HG03575 (cell line): ENCODE data around the gene GRM3.

ENCODE experiments used
- ATAC-seq: cut with Tn5 transposase; IDR thresholded peaks from one replicate; pipeline ENCODE4 v1.9.1; 2021; ENCODE audit not compliant: unreplicated experiment, insufficient number of reproducible peaks, low FRiP score; ENCODE audit errors: extremely low read depth

Gene GRM3

DNA sequence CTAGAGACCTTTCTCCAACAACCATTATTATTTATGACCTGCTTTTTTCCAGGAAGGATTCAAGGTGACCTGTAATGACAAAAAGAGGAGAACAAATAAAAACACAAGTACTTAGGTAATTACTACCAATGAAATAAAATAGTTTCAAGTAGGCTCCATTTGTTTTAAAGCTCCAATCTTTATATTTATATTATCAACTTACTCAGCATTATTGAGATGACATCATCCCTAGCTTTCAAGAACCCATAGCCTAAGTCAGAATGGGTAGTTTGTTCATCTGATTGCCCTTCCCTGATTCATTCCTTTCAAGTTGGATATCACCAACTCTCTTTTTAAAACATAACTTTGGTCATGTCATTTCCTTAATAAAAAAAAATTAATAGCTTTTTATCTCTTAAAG is 131.5 kb downstream of the GRM3 start:
- no peak for ATAC-seq

DNA sequence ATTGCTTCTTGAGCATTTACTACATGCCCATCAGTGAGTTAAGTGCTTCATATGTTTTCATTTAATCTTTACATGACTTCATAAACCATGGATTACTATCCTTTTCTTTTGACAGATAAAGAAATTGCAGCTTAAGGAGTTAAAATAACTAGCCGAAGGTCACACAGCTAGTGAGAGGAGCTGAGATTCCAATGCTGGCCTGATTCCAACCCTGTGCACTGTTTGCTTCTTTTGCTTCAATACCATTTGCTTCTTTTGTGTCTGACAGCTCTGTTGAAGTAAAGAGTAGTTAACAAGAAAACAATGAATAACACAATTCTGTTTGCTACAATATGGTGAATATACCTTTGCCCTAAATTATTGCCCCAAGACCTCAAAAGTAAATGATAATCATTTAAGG is 132.4 kb downstream of the GRM3 start:
- no peak for ATAC-seq

DNA sequence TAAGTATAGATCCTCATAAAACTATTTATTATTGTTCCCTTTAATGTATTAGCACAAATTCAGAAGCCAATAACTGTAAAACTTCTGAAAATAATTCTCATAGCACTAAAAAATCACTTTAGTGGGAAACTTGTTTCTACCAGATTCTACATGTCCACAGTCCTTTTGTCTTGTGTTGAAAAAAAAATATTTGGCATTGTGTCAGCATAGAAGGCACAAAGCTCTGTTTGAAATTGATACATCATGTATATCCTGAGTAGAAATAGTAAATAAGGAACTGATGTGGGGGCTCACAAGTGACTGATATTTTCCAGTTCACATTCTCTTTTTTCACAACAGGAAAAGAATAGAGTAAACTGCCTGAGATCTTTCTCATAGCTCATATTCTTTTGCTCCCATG is 134.6 kb downstream of the GRM3 start:
- no peak for ATAC-seq

DNA sequence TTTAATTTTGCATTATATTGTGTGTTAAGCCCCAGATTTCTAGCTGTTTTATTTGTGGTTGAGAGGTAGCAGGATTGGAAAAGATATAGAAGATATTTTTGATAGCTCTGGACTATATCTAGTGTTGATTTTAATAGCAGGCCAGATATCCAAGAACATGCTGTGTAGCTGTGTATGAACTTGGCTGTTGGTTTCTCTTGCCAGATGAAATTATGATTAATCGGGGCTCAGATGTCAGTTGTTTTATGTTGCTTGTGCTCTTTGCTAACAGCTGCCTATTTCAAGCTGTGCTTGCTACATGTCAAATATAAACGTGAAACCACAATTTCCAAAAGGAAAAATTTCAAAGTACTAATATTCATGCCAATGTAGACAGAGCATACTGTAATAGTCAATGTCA is 141.1 kb downstream of the GRM3 start:
- ATAC-seq, result no peak

DNA sequence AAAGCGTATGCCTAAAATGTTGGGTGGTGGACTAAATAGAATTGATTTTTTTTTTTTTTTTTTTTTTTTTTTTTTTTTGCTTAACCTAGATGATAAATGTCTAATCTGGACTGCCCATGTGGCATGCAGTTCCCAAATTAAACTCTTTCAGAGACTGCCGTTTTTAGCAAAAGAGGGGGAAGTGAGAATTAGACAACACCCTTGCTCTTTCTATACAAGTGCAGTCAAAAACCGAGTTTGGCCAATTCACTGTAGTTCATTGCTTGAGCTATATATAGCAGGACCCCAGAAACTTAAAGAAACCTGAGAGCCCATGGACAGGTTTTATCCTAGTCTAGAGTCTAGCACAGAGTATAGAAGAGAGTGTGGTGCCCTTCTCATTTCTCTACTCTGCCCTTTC is 141.9 kb downstream of the GRM3 start:
- peak; percentile 80 for ATAC-seq

DNA sequence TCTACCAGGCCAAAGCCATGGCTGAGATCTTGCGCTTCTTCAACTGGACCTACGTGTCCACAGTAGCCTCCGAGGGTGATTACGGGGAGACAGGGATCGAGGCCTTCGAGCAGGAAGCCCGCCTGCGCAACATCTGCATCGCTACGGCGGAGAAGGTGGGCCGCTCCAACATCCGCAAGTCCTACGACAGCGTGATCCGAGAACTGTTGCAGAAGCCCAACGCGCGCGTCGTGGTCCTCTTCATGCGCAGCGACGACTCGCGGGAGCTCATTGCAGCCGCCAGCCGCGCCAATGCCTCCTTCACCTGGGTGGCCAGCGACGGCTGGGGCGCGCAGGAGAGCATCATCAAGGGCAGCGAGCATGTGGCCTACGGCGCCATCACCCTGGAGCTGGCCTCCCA is 142.7 kb downstream of the GRM3 start:
- no peak for ATAC-seq

DNA sequence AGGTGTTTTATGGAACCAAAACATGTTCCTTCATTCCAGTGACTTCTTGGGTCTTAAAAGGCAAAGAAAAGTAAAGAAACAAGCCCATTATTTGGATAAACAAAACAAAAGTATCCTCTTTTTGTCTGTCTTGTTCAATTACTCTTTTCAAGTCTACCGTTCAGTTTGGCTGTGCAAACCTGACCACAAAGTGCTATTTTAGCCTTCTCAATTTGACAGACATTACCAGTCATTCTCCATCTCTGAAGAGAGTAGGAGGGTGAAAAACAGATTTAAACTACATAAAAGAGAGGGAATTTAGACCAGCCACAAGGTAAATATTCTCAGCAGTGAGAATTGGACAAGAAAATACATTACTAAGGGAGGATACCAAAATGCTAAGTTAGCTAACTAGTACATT is 145.2 kb downstream of the GRM3 start:
- peak; percentile 50 for ATAC-seq

DNA sequence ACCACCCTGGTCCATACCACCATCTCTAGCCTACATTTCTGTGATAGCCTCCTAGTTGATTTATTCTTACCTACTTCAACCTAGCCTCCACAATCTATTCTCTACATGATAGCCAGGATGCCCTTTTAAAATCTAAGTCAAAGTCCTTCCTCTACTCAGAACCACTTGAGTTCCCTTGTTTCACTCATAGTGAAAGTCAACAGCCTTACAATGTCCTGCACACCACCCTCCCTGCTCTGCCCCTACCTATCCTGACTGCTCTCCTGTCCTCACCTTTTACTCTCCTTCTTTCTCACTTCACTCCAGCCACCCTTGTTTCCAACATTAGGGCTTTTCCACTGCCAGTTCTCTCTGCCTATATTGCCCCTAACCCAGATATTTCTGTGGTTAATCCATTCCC is 146.7 kb downstream of the GRM3 start:
- ATAC-seq, result peak; percentile 40

DNA sequence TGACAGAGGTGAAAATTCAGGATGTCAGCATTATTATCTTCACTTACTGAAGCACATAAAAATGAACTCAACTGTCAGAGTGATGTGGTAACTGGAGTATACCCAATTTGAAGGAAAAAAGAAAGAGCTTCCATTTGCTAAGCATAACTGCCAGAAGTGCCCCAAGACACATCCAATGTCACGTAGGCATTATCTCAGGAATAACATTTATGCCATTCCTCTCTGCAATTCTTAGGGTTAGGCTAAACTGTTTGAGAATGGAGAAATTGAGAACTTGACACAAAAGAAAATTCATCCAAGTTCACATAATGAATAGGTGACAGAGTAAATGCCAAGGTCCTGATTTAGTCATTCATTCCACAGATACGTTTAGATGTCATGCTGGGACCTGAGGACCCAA is 148.6 kb downstream of the GRM3 start:
- ATAC-seq, result no peak

DNA sequence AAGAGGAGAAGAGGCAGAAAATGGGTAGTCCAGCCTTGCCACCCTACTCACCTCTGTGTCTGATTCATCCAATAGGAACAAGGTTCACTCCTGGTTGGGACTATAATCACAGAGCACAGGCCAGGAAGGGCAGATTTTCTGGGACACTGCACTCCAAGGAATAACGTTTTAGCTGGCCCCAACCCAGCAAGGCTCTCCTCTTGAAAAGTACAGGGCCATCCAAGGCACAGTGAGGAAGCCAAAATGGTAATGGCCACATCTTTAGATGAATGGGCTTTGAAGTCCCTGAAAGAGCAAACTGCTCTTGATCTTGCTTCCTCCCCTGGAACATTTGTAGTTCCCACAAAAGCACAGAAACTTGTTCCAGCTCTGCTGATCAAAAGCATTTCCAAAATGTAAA is 149.4 kb downstream of the GRM3 start:
- no peak for ATAC-seq

DNA sequence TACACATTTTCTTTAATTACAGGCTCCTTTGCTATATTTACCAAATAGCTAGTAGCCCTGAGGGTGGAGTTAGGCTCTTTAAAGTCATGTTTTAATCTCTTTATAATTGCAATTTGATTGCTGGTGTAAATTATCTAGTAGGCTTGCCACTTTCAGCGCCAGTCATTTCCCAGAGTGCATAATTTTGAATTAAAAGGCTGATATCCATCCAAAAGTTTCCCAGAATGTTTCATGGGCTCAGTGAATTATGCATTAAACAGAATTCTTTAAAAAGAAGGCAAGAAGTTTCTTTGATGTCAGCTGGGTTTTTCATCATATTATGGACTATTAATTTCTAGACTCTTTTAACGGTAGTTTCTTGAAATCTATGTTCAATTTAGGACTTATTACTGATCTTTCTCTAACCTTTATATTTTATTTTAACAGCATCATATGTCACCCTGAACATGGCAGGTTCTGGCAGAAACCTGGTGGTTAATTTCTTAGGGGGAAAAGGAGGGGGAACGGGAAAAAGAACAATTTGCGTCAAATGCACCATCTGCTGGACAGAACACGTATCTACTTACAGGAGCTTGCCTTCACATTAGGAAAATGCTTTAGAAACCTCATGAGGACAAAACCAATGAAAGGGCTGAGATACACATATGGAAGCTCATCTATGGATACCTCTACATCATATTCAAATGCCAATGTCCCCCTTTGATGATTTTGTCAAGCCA is 171.1 kb downstream of the GRM3 start:
- ATAC-seq, result no peak

DNA sequence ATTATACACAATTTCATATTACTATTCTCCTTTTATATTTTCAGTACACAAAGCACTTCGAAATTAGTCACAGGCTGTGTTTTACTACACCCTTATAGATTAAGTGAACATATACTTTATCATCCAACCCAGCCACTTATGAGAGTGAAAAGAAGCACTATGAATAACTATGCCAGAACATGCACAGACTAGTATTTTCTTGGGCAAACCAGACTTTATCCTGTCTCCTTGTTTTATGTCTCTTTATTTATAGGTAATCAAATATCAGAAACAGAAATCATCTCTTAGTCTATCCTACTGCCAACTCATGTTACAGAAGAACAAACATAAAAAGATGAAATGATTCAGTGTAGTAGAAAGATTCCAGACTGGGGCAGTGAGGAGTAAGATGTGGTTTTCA is 171.8 kb downstream of the GRM3 start:
- ATAC-seq, result no peak

DNA sequence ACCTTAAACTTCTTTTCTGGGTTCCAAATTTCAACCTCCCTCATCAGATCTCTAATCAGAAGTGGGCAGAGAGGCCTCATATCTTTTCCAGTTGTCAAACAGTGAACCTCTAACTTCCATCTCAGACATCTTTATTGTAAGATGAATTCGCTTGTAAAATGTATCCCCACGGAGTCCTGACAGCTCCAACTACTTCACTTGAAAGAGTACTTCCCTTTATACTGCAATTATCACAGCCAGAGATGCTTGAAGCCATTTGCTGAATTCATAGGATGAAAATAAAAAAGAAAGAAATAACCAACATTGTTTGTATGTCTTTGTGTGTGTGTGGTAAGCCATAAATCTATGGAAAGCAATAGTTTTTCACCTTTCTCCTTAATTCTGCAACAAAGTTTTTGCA is 175.2 kb downstream of the GRM3 start:
- no peak for ATAC-seq

DNA sequence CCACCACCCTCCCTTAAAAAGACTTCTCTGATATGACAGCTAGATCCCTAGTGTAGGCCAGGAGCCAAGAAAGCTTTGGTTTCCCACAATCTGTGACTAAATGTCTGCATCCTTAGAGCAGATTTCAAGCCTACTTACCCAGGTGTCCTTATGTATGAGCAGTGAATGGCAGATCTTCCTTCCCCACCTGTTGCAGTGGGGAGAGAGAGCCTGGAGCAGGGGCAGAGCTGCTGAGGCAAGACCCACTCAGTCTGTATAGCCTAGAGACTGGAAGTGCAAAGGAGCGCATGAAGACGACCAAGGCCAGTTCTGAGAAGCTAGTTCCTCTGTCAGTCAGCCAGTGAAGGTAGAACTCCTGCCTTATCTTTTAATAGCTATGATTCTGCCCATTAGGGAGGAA is 180.1 kb downstream of the GRM3 start:
- ATAC-seq, result no peak

DNA sequence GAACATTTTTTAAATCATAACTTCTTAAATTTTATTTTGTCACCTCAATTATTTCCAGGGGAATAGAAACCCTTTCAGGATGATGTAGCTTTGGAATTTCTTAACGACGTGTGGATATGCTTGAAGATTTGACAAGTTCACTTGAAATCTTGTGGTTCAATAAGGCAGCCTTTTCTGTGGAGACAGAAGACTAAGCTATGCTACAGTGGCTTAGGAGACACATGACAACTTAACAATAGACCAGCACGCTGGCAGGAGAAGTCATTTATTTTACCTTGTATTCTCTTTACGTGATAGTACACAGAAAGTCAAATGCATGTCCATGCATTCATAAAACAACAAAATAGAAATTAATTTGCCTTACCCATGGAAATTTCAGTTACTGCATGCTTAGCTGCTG is 181.6 kb downstream of the GRM3 start:
- no peak for ATAC-seq

DNA sequence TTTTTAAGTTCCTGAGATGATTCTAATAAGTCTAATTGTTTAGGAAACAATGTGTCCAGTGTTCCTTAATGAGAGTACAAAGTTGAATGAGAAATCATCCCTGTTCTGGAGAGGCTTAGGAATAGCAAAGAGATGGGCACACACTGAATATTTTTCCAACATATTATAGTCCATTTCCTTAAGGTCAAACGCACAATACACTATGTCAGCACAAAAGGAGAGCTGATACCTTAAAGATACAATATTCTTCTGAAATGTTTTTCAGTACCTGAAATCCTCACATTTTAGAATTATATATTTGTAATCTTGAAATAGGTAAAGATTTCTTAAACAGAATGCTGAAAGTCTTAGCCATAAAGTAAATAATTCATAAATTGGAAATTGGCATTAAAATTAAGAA is 183.2 kb downstream of the GRM3 start:
- no peak for ATAC-seq

DNA sequence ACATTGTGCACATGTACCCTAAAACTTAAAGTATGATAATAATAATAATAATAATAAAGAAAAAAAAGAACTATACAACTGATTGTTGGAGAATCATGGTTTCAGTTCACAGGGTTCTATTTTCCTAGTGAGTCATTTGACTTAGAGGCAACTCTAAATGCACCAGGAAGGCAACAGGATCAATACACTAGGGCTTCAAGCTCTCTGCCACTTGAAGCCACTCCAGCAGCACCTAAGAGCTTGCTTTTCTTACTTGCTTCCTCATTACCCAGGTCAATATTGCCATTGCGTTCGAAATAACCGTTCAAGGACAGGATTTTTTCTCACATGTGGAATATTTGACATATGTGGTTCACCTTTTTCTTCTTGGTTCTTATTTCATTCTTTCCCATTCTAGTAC is 189.7 kb downstream of the GRM3 start:
- no peak for ATAC-seq

DNA sequence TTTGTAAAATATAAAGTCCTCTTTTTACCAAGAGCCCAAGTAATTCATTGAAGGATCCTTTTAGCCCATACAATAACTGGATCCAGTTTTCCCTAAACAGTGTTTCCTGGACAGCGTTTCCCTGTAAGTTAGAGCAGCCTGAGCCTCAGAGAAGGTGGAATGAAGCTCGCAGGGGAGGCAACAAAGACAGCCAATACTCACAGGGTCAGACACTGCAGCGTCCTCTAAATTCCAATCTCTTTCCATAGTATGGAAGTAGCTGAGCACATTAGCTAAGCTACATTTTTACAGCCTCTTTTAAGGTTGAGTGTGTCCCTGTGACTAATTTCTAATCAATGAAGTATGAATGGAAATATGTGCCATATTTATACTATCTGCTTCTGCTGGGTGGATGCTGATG is 193.5 kb downstream of the GRM3 start:
- ATAC-seq, result no peak

DNA sequence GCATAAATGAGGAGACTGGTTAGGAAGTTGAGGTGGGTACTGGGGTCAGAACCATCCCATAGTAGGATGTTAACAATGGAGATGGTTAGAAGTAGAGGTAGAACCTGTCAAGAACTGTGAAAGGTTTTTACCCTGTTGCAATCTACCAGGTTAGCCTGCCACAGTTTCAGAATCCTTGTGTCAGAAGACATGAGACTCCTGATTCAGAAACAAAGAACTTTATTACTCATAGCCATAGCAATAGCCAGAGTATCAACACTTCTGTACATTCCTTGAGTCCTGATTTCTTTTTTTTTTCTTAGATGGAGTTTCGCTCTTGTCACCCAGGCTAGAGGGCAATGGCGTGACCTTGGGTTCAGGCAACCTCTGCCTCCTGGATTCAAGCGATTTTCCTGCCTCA is 200.9 kb downstream of the GRM3 start:
- no peak for ATAC-seq

DNA sequence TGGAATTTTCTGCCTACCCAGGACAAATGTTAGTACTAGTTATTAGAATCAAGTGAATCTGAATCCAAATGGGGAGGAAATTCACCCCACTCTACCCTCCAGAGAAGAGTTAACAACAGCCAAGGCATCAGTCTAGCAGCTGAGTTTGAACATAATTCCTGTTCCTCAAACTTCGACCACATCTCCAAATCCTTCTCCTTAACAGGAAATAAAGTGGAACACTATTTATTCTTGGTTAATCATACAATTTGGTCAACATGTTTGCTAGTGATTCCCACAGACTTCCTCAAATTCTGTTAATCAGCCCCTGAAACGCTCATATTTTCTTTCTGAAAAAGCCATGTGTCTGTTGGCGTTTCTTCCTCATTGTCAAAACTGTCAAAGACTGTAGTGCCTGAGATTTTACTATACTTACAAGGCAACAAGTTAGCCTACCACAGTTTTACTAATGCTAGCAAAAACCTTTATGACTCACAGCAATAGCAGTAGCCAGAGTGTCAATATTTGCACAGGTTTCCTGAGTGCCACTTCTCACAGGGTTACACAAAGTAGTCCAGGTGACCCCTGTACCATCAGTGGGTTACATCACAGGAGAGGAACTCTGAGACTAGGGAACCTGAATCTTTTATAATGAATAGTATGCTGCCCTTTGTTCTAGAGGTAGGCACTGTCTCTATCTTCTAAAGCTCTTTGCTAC is 202.9 kb downstream of the GRM3 start:
- no peak for ATAC-seq

DNA sequence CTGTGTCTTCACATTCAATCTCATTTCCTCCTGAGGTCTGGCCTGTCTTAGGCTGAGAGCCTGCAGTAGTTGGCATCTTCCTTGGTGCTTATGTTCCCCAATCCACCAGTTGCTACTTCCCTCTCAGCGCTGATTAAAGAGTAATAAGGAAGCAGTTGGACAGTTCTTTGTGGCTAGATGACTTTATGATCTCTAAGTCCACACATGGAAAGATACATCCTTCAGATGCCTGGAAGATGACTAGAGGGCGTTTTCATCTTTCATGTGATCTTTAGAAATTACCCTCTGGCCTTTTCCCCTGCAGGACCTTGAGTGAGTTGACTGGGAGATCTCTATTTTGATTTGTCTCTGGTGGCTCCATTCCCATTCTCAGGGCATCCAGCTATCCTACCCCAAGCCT is 204.5 kb downstream of the GRM3 start:
- ATAC-seq, result no peak
